NB4 (cell line): ENCODE data around the gene TMEM87B.
"Not testable (repeated sequence)": the region's sequence is repeated elsewhere in the genome, so short reads cannot be mapped to it uniquely, and the experiment has no call there.

Experiments
- DNase-seq: peaks from one replicate; pipeline ENCODE4 v3.0.0; 2010; ENCODE audit warnings: low read depth
- H3K4me3 ChIP-seq: one replicate; pipeline ENCODE4 v1.5.1; 2011; ENCODE audit warnings: mild to moderate bottlenecking, low read depth, low read length, moderate library complexity
- CTCF ChIP-seq: IDR thresholded peaks from one replicate; pipeline ENCODE4 v1.5.1; 2012; ENCODE audit warnings: low read depth, low read length
- MYC ChIP-seq: IDR thresholded peaks from 2 replicates; pipeline ENCODE4 v1.6.1; 2011; ENCODE audit warnings: low read depth, low read length
- POLR2A ChIP-seq: IDR thresholded peaks from 2 replicates; pipeline ENCODE4 v1.6.1; 2011; ENCODE audit warnings: mild to moderate bottlenecking; ENCODE audit not compliant: insufficient read length; ENCODE audit errors: extremely low read depth
- TF ChIP-seq, protein P1 (sequence below): IDR thresholded peaks from 2 replicates; pipeline ENCODE4 v1.6.1; 2011; ENCODE audit warnings: low read depth, low read length

TMEM87B gene

GRCh38 chr2:112034924-112035323 is 20.1 kb upstream of the TMEM87B start:
- no peak overlapping the region for H3K4me3 ChIP-seq
- DNase-seq: no peak
- no peak for TF ChIP-seq POLR2A
- TF ChIP-seq MYC: no peak
- TF ChIP-seq, protein P1, sequence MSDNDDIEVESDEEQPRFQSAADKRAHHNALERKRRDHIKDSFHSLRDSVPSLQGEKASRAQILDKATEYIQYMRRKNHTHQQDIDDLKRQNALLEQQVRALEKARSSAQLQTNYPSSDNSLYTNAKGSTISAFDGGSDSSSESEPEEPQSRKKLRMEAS: no peak
- TF ChIP-seq CTCF: no peak

- TF ChIP-seq CTCF (no peak), POLR2A (no peak), MYC (no peak)
- TF ChIP-seq, protein P1: no peak
- DNase-seq: no peak
- H3K4me3 ChIP-seq: no peak overlapping the region
Observed at GRCh38 chr2:112035786-112036185, 19.3 kb upstream of the TMEM87B start.

DNA sequence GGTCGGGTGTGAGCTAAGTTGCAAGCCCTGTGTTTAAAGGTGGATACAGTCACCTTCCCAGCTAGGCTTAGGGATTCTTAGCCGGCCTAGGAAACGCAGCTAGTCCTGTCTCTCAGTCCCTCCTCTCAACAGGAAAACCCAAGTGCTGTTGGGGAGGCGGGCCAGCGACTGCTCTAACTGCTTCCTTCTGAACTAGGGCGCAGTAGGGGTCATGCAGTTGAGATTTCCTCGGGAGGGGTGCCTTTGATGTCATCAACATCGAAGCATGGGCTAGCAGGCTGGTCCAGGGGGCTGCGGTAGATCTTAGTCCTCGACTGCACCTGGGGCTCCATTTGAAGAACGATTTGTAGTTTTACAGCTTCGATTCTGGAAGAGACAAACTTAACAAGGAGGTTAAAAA is 15.5 kb upstream of the TMEM87B start:
- not testable (repeated sequence) for DNase-seq

GRCh38 chr2:112040066-112040465 is 15.0 kb upstream of the TMEM87B start:
- not testable (repeated sequence) for H3K4me3 ChIP-seq, DNase-seq

More for the DNA sequence above, 15.5 kb upstream of the TMEM87B start:
- H3K4me3 ChIP-seq: not testable (repeated sequence)

GRCh38 chr2:112041460-112041859 is 13.6 kb upstream of the TMEM87B start:
- DNase-seq, H3K4me3 ChIP-seq: not testable (repeated sequence)

GRCh38 chr2:112045446-112046014 is 9.5 kb upstream of the TMEM87B start:
- no peak for TF ChIP-seq CTCF
- TF ChIP-seq, protein P1: no peak
- no peak for TF ChIP-seq MYC
- no peak for TF ChIP-seq POLR2A
- DNase-seq: no peak

DNA sequence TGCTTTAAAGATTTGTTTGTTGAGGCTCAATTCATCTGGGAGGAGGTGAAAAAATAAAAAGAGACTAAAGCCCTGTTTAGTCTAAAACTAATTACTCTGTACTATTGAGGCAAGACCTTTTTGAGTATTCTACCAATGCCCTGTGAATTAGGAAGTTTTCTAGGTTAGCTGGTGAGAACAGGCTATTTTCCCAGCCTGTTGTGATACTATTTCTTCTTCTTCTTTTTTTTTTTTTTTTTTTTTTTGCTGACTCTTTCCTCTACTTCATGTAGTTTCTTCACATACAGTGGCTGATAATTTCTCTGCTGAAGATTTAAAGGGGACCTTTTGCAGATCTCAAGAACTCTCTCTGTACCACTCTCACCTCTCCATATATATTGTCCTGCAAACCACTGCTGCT is 8.8 kb upstream of the TMEM87B start:
- DNase-seq: no peak
- TF ChIP-seq MYC: no peak
- TF ChIP-seq, protein P1: no peak
- no peak for TF ChIP-seq POLR2A
- no peak for TF ChIP-seq CTCF
- no peak overlapping the region for H3K4me3 ChIP-seq

More at GRCh38 chr2:112045446-112046014, 9.5 kb upstream of the TMEM87B start:
- no peak overlapping the region for H3K4me3 ChIP-seq
